GM19351 (cell line): ENCODE data around the gene DBF4.
"Not testable (repeated sequence)": the region's sequence is repeated elsewhere in the genome, so short reads cannot be mapped to it uniquely, and the experiment has no call there.

ENCODE experiments used
- ATAC-seq: cut with Tn5 transposase; IDR thresholded peaks from one replicate; pipeline ENCODE4 v1.9.1; 2021; ENCODE audit warnings: mild to moderate bottlenecking, moderate library complexity; ENCODE audit not compliant: unreplicated experiment

Gene DBF4

GRCh38 chr7:87882151-87882937 is 6.1 kb downstream of the DBF4 start:
- ATAC-seq, result no peak

GRCh38 chr7:87885018-87885417 is 8.7 kb downstream of the DBF4 start:
- no peak for ATAC-seq

- ATAC-seq, result no peak
Observed at GRCh38 chr7:87886875-87887274, 10.6 kb downstream of the DBF4 start.

GRCh38 chr7:87895363-87895762 is 19.1 kb downstream of the DBF4 start:
- no peak for ATAC-seq

- no peak for ATAC-seq
Observed at GRCh38 chr7:87899255-87899654, 23.0 kb downstream of the DBF4 start.

- ATAC-seq, result not testable (repeated sequence)
Observed at GRCh38 chr7:87907136-87907906, 31.0 kb downstream of the DBF4 start.

- not testable (repeated sequence) for ATAC-seq
Observed at GRCh38 chr7:87908814-87909213, 32.5 kb downstream of the DBF4 start.

- ATAC-seq, result no peak
Observed at GRCh38 chr7:87912121-87912520, 35.8 kb downstream of the DBF4 start.

GRCh38 chr7:87918740-87919139 is 42.4 kb downstream of the DBF4 start:
- no peak for ATAC-seq

GRCh38 chr7:87919875-87920274 is 43.6 kb downstream of the DBF4 start:
- ATAC-seq, result no peak

- no peak for ATAC-seq
Observed at GRCh38 chr7:87920578-87920977, 44.3 kb downstream of the DBF4 start.

GRCh38 chr7:87922759-87923395 is 46.6 kb downstream of the DBF4 start:
- not testable (repeated sequence) for ATAC-seq

GRCh38 chr7:87926581-87927461 is 50.5 kb downstream of the DBF4 start:
- ATAC-seq, result peak; percentile 98

GRCh38 chr7:87933605-87933952 is 57.3 kb downstream of the DBF4 start:
- no peak for ATAC-seq

- peak; percentile 94 for ATAC-seq
Observed at GRCh38 chr7:87933953-87934698, 57.8 kb downstream of the DBF4 start, which contains the start of gene ADAM22. Gene ADAM22, plus strand, starts transcription at chr7:87934251. Its CDS starts 215 bp downstream, at chr7:87934466.

- peak; percentile 0 for ATAC-seq
Observed at GRCh38 chr7:87934699-87935383, 58.5 kb downstream of the DBF4 start.

- ATAC-seq, result no peak
Observed at GRCh38 chr7:87935384-87935706, 59.1 kb downstream of the DBF4 start.

- no peak for ATAC-seq
Observed at GRCh38 chr7:87941138-87941537, 64.8 kb downstream of the DBF4 start.

- ATAC-seq, result peak; percentile 44
Observed at GRCh38 chr7:87944547-87944946, 68.3 kb downstream of the DBF4 start.

- ATAC-seq, result not testable (repeated sequence)
Observed at GRCh38 chr7:87945926-87946325, 69.6 kb downstream of the DBF4 start.
